HFF-Myc (cell line): ENCODE measurements around the gene DMD.

Source experiments
- DNase-seq: peaks from one replicate; pipeline ENCODE4 v3.0.0-alpha.2; 2011; ENCODE audit warnings: low read depth; ENCODE audit errors: extremely low read depth
- H3K4me3 ChIP-seq: replicated peaks from 2 replicates; pipeline ENCODE4 v1.5.1; 2011; ENCODE audit warnings: low read depth, mild to moderate bottlenecking, control low read depth, low read length
- TF ChIP-seq, protein P1 (sequence below): IDR thresholded peaks from 2 replicates; pipeline ENCODE4 v1.5.1; 2012; ENCODE audit warnings: mild to moderate bottlenecking, low read depth, low read length, control low read depth; ENCODE audit errors: missing control alignments

The DMD gene

DNA sequence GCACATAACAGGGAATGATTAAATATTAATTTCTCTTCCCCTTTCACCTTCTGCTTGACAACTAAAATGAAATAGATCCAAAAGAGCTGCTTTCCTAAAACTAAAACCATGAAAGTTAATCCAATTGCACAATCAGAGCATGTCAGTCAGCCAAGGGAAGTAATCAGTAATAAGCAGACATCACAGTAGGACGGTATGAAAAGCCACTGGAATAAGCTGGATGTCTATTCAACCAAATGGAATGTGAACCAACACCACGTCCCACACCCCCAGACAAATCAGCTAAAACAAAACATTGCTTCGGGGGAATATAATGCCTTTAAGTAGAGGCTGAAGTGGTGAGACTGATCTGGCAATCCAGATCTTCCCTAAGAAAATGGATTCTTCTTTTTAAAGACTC lies 1280.1 kb downstream of the DMD start:
- no peak for DNase-seq
- TF ChIP-seq, protein P1, sequence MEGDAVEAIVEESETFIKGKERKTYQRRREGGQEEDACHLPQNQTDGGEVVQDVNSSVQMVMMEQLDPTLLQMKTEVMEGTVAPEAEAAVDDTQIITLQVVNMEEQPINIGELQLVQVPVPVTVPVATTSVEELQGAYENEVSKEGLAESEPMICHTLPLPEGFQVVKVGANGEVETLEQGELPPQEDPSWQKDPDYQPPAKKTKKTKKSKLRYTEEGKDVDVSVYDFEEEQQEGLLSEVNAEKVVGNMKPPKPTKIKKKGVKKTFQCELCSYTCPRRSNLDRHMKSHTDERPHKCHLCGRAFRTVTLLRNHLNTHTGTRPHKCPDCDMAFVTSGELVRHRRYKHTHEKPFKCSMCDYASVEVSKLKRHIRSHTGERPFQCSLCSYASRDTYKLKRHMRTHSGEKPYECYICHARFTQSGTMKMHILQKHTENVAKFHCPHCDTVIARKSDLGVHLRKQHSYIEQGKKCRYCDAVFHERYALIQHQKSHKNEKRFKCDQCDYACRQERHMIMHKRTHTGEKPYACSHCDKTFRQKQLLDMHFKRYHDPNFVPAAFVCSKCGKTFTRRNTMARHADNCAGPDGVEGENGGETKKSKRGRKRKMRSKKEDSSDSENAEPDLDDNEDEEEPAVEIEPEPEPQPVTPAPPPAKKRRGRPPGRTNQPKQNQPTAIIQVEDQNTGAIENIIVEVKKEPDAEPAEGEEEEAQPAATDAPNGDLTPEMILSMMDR = no peak
- no peak overlapping the region for H3K4me3 ChIP-seq

DNA sequence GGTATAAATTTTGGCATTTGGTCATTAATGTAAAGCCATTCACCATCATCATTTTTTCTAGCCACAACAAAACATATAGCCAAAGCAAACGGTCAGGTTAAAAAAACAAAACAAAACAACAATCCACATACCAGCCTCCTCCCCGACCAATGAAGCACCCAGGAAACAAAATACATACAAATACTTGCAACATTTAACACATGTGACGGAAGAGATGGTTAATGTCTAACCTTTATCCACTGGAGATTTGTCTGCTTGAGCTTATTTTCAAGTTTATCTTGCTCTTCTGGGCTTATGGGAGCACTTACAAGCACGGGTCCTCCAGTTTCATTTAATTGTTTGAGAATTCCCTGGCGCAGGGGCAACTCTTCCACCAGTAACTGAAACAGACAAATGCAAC lies 1282.0 kb downstream of the DMD start:
- DNase-seq = no peak
- H3K4me3 ChIP-seq = no peak overlapping the region
- TF ChIP-seq, protein P1 = no peak

DNA sequence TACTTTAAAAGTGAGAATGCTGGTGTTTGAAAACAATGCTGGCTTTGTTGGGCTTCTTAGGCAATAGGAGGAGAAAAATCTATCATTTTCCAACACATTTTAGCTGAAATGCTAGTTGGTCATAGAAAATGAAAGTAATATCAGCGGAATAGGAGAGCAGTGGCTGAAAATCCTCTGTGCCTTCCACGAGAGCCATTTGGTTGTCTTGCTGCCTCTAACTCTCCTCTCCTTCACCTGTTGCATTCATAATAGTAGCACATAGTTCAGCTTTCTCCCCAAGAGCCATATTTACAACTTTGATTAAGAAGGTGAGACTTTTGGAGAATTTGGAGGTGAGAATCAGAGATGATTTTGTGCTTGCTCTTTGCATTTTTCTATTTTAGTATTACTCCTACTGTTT lies 1290.1 kb downstream of the DMD start:
- TF ChIP-seq, protein P1 = no peak
- no peak overlapping the region for H3K4me3 ChIP-seq
- no peak for DNase-seq

DNA sequence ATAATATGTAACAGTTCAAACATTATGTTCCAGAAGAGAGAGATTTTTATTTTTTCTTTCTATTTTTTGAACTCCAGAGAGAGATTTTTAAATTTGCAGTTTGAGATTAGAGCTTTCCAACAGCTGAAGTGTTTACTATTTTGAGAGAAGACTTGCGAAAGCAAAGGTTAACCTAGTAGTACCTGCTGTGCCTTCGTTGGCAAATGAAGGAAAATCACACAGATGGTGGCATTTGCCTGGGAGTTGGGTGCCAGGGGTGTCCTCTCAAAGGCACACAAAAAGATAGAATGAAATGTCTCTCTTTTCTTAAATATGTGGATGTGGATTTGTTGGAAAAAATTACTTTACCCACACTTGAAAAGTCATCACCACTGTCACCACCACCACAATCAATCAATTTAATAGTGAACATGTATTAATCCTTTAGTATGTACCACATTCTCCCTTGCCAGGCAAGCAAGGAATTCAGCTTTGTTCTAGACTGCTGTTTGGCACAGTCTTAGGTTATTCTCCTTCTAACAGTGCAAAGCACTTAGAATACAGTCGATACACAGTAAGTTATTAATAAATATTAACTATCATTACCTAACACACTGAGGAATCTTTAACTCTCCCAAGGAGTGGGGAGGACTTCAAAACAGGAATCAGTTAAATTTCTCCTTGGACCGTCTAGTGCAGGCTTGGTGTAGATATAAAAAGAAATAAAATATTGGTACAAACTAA lies 1301.3 kb downstream of the DMD start:
- TF ChIP-seq, protein P1 = no peak
- DNase-seq = no peak
- no peak overlapping the region for H3K4me3 ChIP-seq

DNA sequence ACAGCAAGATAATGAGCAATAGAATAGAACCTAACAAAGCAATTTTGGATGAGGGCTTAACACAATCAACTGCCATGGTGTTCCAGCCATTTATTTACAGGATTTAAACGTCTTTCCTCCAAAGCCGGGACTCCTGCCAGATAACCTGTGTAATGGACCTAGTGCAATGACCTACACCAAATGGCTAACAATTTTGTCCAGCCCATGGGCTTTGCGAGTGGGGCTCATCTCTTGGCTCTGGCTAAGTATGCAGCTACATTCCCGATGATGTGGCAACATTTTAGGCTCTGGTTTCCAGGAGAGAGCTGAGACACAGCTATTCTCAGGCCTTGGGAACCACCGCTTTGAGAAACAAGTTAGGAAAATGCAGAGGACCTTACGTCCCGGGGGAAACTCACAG lies 1317.2 kb downstream of the DMD start:
- H3K4me3 ChIP-seq = no peak overlapping the region
- TF ChIP-seq, protein P1 = no peak
- DNase-seq = no peak

DNA sequence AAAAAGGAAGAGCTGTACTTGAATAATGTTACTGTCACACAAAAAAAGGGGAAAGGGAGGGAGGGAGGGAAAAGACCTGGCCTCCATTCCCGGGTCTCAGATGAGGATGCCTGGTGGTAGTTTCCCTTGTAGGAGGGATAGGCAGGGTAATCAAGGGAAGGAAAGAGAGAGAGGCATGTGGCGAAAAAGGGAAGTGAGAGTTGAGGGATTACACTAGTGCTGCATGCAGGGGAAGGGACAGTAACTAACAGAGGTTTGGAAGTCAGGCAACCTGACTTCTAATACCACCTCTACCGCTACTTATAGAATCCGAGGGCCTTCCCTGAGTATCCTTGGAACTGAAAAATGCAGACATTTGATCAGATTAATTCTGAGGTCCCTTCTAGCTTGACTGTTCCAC lies 1317.8 kb downstream of the DMD start:
- DNase-seq = no peak
- H3K4me3 ChIP-seq = no peak overlapping the region
- TF ChIP-seq, protein P1 = no peak

DNA sequence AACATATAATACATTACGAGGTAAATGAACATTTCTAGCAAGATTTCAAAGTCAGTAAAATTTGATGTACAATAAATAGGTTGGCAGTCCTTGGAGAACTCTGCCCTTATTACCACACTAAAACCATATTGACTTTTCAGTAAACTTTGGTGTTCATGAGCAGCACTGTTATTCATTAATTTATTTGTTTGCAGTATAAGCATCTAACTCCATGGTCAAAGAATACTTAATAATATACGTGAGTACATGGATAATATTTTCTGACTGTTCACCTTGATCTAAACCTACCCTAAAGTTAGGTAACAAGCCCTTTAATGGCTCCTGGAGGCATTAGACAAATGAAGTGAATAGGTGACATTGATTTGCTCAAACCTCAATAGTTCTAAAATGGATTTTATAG lies 1322.3 kb downstream of the DMD start:
- no peak for DNase-seq
- TF ChIP-seq, protein P1 = no peak
- no peak overlapping the region for H3K4me3 ChIP-seq
